SKM-1 treated with dmso at 0.1 percent for 144 hours (cell line): ENCODE measurements around the gene MGLL.

Experiments
- DNase-seq: peaks from one replicate; lab custom pipeline; 2025; ENCODE audit not compliant: unreplicated experiment; lab: John Stamatoyannopoulos, UW

Gene MGLL

GRCh38 chr3:127743351-127744252 is 78.7 kb downstream of the MGLL start:
- DNase-seq = no peak

DNA sequence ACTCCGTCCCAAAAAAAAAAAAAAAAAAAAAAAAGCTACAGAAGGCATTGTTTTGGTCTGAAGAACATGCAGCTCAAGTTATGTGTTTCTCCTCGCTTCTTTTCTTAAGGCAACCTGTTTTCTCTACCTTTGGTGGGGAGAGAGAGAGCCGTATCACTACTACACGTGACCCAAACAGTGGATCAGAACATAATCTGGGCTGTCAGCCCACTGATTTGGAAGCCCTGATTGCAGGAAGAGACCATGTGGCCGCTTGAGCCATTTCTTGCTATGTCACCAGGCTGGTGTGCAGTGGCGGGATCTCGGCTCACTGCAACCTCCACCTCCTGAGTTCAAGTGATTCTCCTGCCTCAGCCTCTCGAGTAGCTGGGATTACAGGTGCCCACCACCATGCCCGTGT is 79.7 kb downstream of the MGLL start:
- DNase-seq = no peak

- no peak for DNase-seq
Observed at GRCh38 chr3:127741690-127742089, 80.6 kb downstream of the MGLL start.

GRCh38 chr3:127741246-127741645 is 81.1 kb downstream of the MGLL start:
- no peak for DNase-seq

DNA sequence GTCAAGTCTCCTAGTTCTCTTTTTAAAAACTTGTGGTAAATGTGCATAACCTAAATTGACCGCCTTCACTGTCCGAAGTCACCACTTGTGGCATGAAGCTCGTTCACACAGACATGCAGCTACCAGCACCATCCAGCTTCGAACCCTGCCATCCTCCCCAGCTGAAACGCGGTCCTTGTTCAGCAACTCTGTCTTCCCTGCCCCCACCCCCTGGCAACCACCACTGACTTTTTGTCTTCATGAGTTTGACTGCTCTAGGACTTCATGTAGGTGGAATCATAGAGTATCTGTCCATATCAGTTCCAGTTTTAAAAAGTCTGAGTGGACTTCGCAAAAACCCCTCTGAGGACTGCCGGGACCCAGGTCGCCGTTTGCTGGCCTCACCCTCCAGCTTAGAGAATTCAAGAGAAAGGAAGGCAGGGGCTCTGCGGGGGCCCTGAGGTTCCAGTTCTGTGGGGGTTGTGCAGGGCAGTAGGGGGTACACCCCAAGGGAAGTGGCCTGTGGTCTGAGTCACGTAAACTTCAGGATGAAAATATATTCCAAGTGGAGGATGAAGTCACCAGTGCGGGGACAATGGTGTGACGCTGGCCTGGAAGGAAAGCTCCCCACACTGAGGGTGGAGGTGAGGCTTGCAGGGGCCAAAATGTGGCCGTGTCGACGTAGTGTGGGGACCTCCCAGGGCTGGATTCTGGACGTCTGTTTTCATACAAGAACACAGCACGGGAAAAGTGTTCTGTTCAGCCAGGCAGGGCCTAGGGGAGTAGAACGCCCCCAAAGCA is 82.0 kb downstream of the MGLL start:
- DNase-seq = no peak

- no peak for DNase-seq
Observed at GRCh38 chr3:127739347-127740135, 82.8 kb downstream of the MGLL start.

- no peak for DNase-seq
Observed at GRCh38 chr3:127738192-127738840, 84.0 kb downstream of the MGLL start.

GRCh38 chr3:127736801-127737539 is 85.3 kb downstream of the MGLL start:
- DNase-seq = no peak

- no peak for DNase-seq
Observed at GRCh38 chr3:127735767-127736693, 86.3 kb downstream of the MGLL start.

DNA sequence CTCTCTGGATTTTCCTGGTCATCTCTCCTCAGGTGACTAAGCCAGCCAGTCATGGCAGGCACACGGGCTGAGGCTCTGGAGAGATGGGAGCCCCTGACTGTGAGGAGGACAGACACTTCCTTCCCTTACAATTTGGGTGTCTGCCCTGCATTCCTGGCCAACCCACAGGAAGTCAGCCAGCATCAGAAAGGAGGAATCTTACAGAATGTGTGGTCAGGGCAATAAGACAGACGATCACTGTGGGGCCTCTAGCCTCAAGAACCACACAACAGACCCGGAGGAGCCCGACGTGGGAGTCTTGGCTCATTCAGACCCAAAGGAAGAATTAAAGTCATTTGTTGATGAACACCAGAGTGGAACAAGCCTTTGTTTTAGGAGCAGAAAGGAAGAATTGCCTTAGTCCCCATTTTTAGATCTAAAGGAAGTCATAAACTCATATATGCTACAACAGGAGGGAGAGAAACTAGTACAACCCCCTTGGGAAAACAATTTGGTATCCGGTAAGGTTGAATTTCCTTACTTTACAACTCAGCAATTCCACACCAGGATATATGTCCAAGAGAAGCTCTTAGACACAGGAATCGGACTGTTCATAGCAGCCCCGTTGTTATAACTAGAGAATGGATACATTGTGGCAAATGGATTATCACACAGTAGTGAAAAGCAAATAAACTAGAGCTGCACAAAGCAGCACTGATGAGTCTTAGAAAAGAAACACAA is 87.4 kb downstream of the MGLL start:
- DNase-seq = peak; percentile 59

- no peak for DNase-seq
Observed at GRCh38 chr3:127734181-127734720, 88.1 kb downstream of the MGLL start.

- DNase-seq = no peak
Observed at GRCh38 chr3:127733781-127734180, 88.5 kb downstream of the MGLL start.

- DNase-seq = no peak
Observed at GRCh38 chr3:127732879-127733350, 89.4 kb downstream of the MGLL start.

DNA sequence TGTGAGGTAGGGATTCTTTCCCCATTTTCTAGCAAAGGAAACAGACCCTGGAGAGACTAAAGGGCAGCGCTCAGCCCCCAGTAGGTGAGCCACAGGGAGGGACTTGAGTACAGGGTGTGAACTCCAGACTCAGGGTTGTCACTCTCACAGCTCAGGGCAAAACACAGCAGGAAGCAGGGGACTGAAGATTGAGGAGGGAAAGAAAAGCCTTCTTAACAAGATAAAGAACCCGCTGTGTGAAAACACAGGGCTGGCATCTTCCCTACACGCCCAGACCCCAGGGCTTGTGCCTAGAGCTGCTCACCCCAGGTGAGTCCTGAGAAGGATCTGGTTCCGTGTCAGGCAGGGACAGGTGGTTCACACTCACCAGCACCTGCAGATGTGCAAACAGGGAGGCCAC is 90.0 kb downstream of the MGLL start:
- no peak for DNase-seq

- no peak for DNase-seq
Observed at GRCh38 chr3:127731546-127732289, 90.6 kb downstream of the MGLL start.

DNA sequence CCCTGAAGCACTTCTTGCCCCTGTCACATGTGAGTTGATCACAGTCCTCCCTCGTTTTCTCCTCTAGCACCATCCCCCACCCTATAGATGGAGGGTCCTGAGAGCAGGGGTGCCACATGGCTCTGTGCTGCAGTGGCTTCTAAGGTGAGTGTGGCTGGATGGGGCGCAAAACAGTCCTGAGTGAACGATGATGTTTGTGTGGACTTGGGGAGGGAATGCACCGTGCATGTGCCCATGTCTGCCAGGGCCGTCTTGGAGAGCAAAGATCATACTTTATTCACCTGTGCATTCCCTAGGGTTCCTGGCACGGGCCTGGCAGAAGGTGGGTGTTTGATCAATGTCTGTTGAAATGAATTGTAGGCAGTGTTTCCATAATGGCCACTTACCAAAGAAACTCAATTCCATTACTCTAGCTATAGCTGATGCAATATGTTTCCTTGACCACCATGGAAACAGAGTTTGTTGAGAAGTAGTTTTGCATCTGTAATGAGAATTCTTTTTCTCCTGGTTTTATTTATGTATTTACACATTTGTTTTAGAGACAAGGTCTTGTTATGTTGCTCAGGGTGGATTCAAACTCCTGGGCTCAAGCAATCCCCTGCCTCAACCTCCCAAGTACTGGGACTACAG is 91.5 kb downstream of the MGLL start:
- no peak for DNase-seq

GRCh38 chr3:127730171-127730570 is 92.1 kb downstream of the MGLL start:
- DNase-seq = no peak
